Activated naive CD4-positive, alpha-beta T cell treated with anti-CD3 and anti-CD28 coated beads, Interleukin-2, amount 50 U/mL, for 24 hours (primary cell): ENCODE results near the gene SMARCB1.

Experiments used
- H3K27ac Mint-ChIP-seq: one replicate; pipeline ENCODE4 v1.8.0; 2021; ENCODE audit warnings: mild to moderate bottlenecking, mixed read lengths
- H3K27me3 Mint-ChIP-seq: one replicate; pipeline ENCODE4 v1.8.0; 2021; ENCODE audit warnings: mixed read lengths
- H3K36me3 Mint-ChIP-seq: one replicate; pipeline ENCODE4 v1.8.0; 2021; ENCODE audit warnings: mixed read lengths
- H3K4me1 Mint-ChIP-seq: one replicate; pipeline ENCODE4 v1.8.0; 2021; ENCODE audit warnings: mixed read lengths
- H3K4me3 Mint-ChIP-seq: one replicate; pipeline ENCODE4 v1.8.0; 2021; ENCODE audit warnings: mild to moderate bottlenecking, mixed read lengths
- H3K9me3 Mint-ChIP-seq: one replicate; pipeline ENCODE4 v1.8.0; 2021; ENCODE audit warnings: mixed read lengths

The SMARCB1 gene

DNA sequence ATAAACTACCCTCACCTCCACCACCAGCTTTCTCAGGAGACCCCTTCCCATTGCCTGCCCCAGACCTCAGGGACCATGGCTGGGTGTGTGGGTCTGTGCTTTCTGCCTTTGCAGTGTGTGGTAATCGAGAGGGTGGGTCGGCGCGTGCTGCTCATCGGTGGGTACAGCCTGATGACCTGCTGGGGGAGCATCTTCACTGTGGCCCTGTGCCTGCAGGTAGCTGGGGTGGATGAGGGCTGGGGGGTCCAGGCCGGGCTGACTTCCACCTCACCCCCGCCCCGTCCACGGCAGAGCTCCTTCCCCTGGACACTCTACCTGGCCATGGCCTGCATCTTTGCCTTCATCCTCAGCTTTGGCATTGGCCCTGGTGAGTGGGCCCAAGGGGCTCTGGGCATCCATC, 96.9 kb downstream of the SMARCB1 start:
- Mint-ChIP-seq H3K9me3 (no peaks in the 10 kb centered on the region), H3K4me3 (no peak overlapping the region), H3K36me3 (peaks cover 4% of the 10 kb centered on the region), H3K27me3 (no peaks in the 10 kb centered on the region), H3K4me1 (no peaks in the 10 kb centered on the region), H3K27ac (no peak overlapping the region)

DNA sequence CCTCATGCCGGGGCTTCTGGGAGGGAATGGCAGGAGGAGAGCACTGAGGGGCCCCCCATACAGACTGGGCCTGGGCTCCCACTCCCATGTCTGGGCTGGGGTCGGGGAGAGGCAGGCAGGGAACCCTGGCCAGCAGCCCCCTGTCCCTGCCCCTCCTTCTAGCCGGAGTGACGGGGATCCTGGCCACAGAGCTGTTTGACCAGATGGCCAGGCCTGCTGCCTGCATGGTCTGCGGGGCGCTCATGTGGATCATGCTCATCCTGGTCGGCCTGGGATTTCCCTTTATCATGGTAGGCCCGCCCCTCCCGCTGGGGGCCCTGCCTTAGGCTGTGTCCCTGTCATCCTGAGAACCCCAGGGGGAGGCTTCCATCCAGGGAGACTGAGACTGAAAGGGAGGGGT, 97.4 kb downstream of the SMARCB1 start:
- Mint-ChIP-seq H3K4me3 (no peak overlapping the region), H3K36me3 (peaks cover 3% of the 10 kb centered on the region), H3K27me3 (no peaks in the 10 kb centered on the region), H3K27ac (no peak overlapping the region), H3K9me3 (no peaks in the 10 kb centered on the region), H3K4me1 (no peaks in the 10 kb centered on the region)
